OCI-LY1 (cell line): Measurements from ENCODE around the gene TMEM11.

Source experiments
- EZH2 ChIP-seq: fragments of 200-600 bp; sonication (generic), shearing (Covaris generic); IDR thresholded peaks from 2 replicates; pipeline ENCODE4 v1.8.0; 2017; ENCODE audit warnings: borderline replicate concordance, mixed run types, mild to moderate bottlenecking, antibody characterized with exemption, low read length, moderate library complexity, mixed read lengths
- TF ChIP-seq, protein P1 (sequence below): fragments of 200-600 bp; sonication (generic), shearing (Covaris generic); IDR thresholded peaks from 2 replicates; pipeline ENCODE4 v1.5.1; 2017; ENCODE audit warnings: mild to moderate bottlenecking, antibody characterized with exemption, low read length, moderate library complexity, mixed read lengths

- TF ChIP-seq, protein P1, sequence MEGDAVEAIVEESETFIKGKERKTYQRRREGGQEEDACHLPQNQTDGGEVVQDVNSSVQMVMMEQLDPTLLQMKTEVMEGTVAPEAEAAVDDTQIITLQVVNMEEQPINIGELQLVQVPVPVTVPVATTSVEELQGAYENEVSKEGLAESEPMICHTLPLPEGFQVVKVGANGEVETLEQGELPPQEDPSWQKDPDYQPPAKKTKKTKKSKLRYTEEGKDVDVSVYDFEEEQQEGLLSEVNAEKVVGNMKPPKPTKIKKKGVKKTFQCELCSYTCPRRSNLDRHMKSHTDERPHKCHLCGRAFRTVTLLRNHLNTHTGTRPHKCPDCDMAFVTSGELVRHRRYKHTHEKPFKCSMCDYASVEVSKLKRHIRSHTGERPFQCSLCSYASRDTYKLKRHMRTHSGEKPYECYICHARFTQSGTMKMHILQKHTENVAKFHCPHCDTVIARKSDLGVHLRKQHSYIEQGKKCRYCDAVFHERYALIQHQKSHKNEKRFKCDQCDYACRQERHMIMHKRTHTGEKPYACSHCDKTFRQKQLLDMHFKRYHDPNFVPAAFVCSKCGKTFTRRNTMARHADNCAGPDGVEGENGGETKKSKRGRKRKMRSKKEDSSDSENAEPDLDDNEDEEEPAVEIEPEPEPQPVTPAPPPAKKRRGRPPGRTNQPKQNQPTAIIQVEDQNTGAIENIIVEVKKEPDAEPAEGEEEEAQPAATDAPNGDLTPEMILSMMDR = no peak
- no peak for TF ChIP-seq EZH2
These were observed 36.9 kb upstream of the TMEM11 start for GRCh38 chr17:21250854-21251253.
